HG02981 (cell line): Measurements from ENCODE around the gene TRAF2.

ENCODE experiments used
- ATAC-seq: cut with Tn5 transposase; IDR thresholded peaks from one replicate; pipeline ENCODE4 v1.9.1; 2021; ENCODE audit warnings: mild to moderate bottlenecking, moderate library complexity; ENCODE audit not compliant: unreplicated experiment

TRAF2 gene

GRCh38 chr9:136973618-136974617 is 87.6 kb downstream of the TRAF2 start:
- ATAC-seq: no peak

- ATAC-seq: no peak
Measured at GRCh38 chr9:136974817-136975535, 88.7 kb downstream of the TRAF2 start.

GRCh38 chr9:136975644-136976043 is 89.3 kb downstream of the TRAF2 start:
- no peak for ATAC-seq
